Measurements from ENCODE around the gene COLGALT1.

DNA sequence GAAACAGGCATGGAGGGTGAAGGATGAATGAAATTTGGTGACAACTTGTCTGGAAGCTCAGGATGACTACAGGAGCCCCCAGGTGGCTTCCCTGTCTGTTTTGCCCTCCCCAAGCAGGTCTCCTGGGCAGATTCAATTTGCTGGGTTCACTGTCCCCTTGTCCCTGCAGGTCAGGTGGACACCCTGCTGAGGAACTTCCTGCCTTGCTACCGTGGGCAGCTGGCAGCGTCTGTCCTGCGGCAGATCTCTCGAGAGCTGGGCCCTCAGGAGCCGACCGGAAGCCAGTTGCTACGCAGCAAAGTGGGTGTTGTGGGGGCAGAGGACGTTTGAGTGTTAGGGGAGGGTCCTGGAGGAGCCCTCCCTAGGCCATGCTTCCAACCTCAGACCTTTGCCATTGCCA, 24.9 kb upstream of the COLGALT1 start:
- TF ChIP-seq POLR2AphosphoS5 (IDR thresholded peaks at IDR 0.05): no peak
- TF ChIP-seq, protein P1, sequence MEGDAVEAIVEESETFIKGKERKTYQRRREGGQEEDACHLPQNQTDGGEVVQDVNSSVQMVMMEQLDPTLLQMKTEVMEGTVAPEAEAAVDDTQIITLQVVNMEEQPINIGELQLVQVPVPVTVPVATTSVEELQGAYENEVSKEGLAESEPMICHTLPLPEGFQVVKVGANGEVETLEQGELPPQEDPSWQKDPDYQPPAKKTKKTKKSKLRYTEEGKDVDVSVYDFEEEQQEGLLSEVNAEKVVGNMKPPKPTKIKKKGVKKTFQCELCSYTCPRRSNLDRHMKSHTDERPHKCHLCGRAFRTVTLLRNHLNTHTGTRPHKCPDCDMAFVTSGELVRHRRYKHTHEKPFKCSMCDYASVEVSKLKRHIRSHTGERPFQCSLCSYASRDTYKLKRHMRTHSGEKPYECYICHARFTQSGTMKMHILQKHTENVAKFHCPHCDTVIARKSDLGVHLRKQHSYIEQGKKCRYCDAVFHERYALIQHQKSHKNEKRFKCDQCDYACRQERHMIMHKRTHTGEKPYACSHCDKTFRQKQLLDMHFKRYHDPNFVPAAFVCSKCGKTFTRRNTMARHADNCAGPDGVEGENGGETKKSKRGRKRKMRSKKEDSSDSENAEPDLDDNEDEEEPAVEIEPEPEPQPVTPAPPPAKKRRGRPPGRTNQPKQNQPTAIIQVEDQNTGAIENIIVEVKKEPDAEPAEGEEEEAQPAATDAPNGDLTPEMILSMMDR (IDR thresholded peaks at IDR 0.05): no peak
- TF ChIP-seq POLR2A (IDR thresholded peaks at IDR 0.05): no peak
- TF ChIP-seq EP300 (IDR thresholded peaks at IDR 0.05): no peak
